ENCODE results near the gene ACTMAP.
"Not testable (repeated sequence)": the region's sequence is repeated elsewhere in the genome, so short reads cannot be mapped to it uniquely, and the experiment has no call there.

ACTMAP gene

GRCh38 chr19:40742886-40743285 lies 7.4 kb downstream of the ACTMAP start:
- no peak for DNase-seq

GRCh38 chr19:40742477-40742876 lies 7.8 kb downstream of the ACTMAP start:
- DNase-seq = no peak

- peak in 1 of 2 donors; percentile 46 for DNase-seq
Observed at GRCh38 chr19:40741527-40742390, 8.5 kb downstream of the ACTMAP start.

GRCh38 chr19:40740747-40741146 lies 9.5 kb downstream of the ACTMAP start:
- no peak for DNase-seq

- no peak for DNase-seq
Observed at GRCh38 chr19:40739871-40740703, 10.2 kb downstream of the ACTMAP start.

GRCh38 chr19:40739030-40739839 lies 11.0 kb downstream of the ACTMAP start:
- DNase-seq = no peak

- no peak for DNase-seq
Observed at GRCh38 chr19:40737102-40737644, 13.1 kb downstream of the ACTMAP start.

- no peak for DNase-seq
Observed at GRCh38 chr19:40736661-40737060, 13.6 kb downstream of the ACTMAP start.

GRCh38 chr19:40735013-40735771 lies 15.1 kb downstream of the ACTMAP start:
- no peak for DNase-seq

GRCh38 chr19:40733149-40733548 lies 17.1 kb downstream of the ACTMAP start:
- DNase-seq = no peak

GRCh38 chr19:40732304-40732703 lies 18.0 kb downstream of the ACTMAP start:
- not testable (repeated sequence) for DNase-seq

GRCh38 chr19:40730065-40730464 lies 20.2 kb downstream of the ACTMAP start:
- DNase-seq = not testable (repeated sequence)

- DNase-seq = no peak
Observed at GRCh38 chr19:40726279-40726678, 24.0 kb downstream of the ACTMAP start.

GRCh38 chr19:40724855-40725254 lies 25.4 kb downstream of the ACTMAP start:
- no peak for DNase-seq

- no peak for DNase-seq
Observed at GRCh38 chr19:40724315-40724714, 26.0 kb downstream of the ACTMAP start.

GRCh38 chr19:40723661-40724254 lies 26.5 kb downstream of the ACTMAP start:
- no peak for DNase-seq

- no peak for DNase-seq
Observed at GRCh38 chr19:40721936-40722661, 28.2 kb downstream of the ACTMAP start.

GRCh38 chr19:40721140-40721486 lies 29.2 kb downstream of the ACTMAP start:
- no peak for DNase-seq

- no peak for DNase-seq
Observed at GRCh38 chr19:40719414-40719894, 30.8 kb downstream of the ACTMAP start.

- no peak for DNase-seq
Observed at GRCh38 chr19:40718774-40719391, 31.4 kb downstream of the ACTMAP start.

All from inflammatory macrophage treated with lipopolysaccharide for 1 hour (primary cell).